DOHH2 (cell line): Measurements from ENCODE around the gene KDM5B.

Experiments used
- H3F3A ChIP-seq: fragments of 200-600 bp; sonication (generic), shearing (Covaris generic); 2 replicates; pipeline ENCODE4 v1.6.0; 2016; ENCODE audit warnings: antibody characterized with exemption, mild to moderate bottlenecking; ENCODE audit not compliant: control insufficient read depth, insufficient read depth
- H3K27ac ChIP-seq: fragments of 200-600 bp; sonication (generic); 2 replicates; pipeline ENCODE4 v1.5.1; 2014; ENCODE audit warnings: low read depth, mild to moderate bottlenecking, low read length, moderate library complexity
- H3K27me3 ChIP-seq: fragments of 200-600 bp; sonication (generic); 2 replicates; pipeline ENCODE4 v1.6.1; 2014; ENCODE audit warnings: mild to moderate bottlenecking, low read length, mixed read lengths; ENCODE audit not compliant: control insufficient read depth
- H3K36me3 ChIP-seq: fragments of 200-600 bp; sonication (generic); 2 replicates; pipeline ENCODE4 v1.6.1; 2014; ENCODE audit warnings: mild to moderate bottlenecking, low read length, moderate library complexity, mixed read lengths; ENCODE audit not compliant: control insufficient read depth
- H3K4me1 ChIP-seq: fragments of 200-600 bp; sonication (generic); 2 replicates; pipeline ENCODE4 v1.6.1; 2014; ENCODE audit warnings: mild to moderate bottlenecking, low read length, mixed read lengths; ENCODE audit not compliant: control insufficient read depth
- H3K4me2 ChIP-seq: fragments of 200-600 bp; sonication (generic); 2 replicates; pipeline ENCODE4 v1.6.0; 2014; ENCODE audit warnings: mild to moderate bottlenecking, low read length, moderate library complexity
- H3K4me3 ChIP-seq: fragments of 200-600 bp; sonication (generic); 2 replicates; pipeline ENCODE4 v1.5.1; 2014; ENCODE audit warnings: mild to moderate bottlenecking, low read length, mixed read lengths
- H3K79me2 ChIP-seq: fragments of 200-600 bp; sonication (generic); 2 replicates; pipeline ENCODE4 v1.6.1; 2014; ENCODE audit warnings: mild to moderate bottlenecking, low read length, mixed read lengths; ENCODE audit not compliant: control insufficient read depth
- H3K9me2 ChIP-seq: fragments of 200-600 bp; sonication (generic); replicated peaks from 2 replicates; pipeline ENCODE4 v1.6.1; 2014; ENCODE audit warnings: mild to moderate bottlenecking, low read length, mixed read lengths; ENCODE audit not compliant: control insufficient read depth
- H3K9me3 ChIP-seq: fragments of 200-600 bp; sonication (generic); 2 replicates; pipeline ENCODE4 v1.6.1; 2014; ENCODE audit warnings: antibody characterized with exemption, low read length, mixed read lengths; ENCODE audit not compliant: control insufficient read depth, insufficient read depth
- H4K20me1 ChIP-seq: fragments of 200-600 bp; sonication (generic); 2 replicates; pipeline ENCODE4 v1.6.0; 2014; ENCODE audit warnings: low read depth, mild to moderate bottlenecking, antibody characterized with exemption, low read length, moderate library complexity; ENCODE audit not compliant: control insufficient read depth, insufficient read depth
- CTCF ChIP-seq: fragments of 200-600 bp; sonication (generic); IDR thresholded peaks from one replicate; pipeline ENCODE4 v1.5.1; 2014; ENCODE audit warnings: antibody characterized with exemption, mild to moderate bottlenecking, low read depth, low read length; ENCODE audit not compliant: poor library complexity, severe bottlenecking
- EZH2phosphoT487 ChIP-seq: fragments of 200-600 bp; sonication (generic); IDR thresholded peaks from 2 replicates; pipeline ENCODE4 v1.6.1; 2017; ENCODE audit warnings: borderline replicate concordance, mild to moderate bottlenecking, antibody characterized with exemption, low read length, moderate library complexity, mixed read lengths

KDM5B gene

DNA sequence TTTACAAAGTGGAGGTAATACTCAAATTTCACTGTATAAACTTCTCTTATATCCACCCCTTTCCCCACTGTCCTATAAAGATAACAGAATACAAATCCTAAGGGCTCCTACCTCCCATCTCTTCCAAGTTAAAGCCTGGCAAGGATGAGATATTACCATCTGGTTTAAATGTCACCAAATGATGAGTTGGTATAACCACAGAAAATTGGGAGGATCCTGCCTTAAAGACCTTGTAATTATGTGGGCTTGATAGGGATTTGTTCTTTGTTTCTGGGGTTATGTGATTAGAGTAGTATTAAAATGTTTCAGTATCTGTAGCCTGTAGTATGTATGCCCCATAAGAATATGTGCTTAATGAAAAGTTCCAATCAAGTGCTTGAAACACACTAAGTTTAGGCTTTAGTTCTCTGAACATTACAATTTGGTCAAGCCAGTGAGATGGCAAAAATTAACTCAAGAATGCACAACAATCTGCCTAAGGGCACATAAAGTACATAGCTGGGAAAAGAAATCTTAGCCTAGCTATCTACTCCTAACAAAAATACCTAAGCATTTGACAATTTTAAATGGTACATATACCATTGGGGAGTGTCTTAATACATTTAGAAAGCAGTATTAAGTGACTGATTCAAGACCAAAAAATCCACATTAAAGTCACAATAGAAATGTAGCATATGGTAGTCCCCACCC, 14.0 kb downstream of the KDM5B start:
- Histone ChIP-seq H3K36me3 (no peaks in the 10 kb centered on the region), H4K20me1 (no peaks in the 10 kb centered on the region), H3F3A (no peaks in the 10 kb centered on the region), H3K27me3 (peaks cover 37% of the 10 kb centered on the region), H3K4me1 (no peaks in the 10 kb centered on the region), H3K27ac (no peak overlapping the region), H3K79me2 (no peaks in the 10 kb centered on the region), H3K4me2 (no peak overlapping the region), H3K4me3 (no peak overlapping the region), H3K9me3 (no peaks in the 10 kb centered on the region), H3K9me2 (no peaks in the 10 kb centered on the region)
- TF ChIP-seq EZH2phosphoT487 = no peak
- TF ChIP-seq CTCF = no peak

- Histone ChIP-seq H3K9me3 (no peaks in the 10 kb centered on the region), H3F3A (no peaks in the 10 kb centered on the region), H3K4me1 (no peaks in the 10 kb centered on the region), H4K20me1 (no peaks in the 10 kb centered on the region), H3K27ac (no peak overlapping the region), H3K9me2 (no peaks in the 10 kb centered on the region), H3K36me3 (no peaks in the 10 kb centered on the region), H3K4me3 (no peak overlapping the region), H3K4me2 (no peak overlapping the region), H3K79me2 (no peaks in the 10 kb centered on the region), H3K27me3 (peaks cover 18% of the 10 kb centered on the region)
- TF ChIP-seq EZH2phosphoT487 (no peak), CTCF (no peak)
Measured at GRCh38 chr1:202791077-202791747, 17.0 kb downstream of the KDM5B start.

- Histone ChIP-seq H3K27me3 (peaks cover 5% of the 10 kb centered on the region), H3K9me2 (no peaks in the 10 kb centered on the region), H3K79me2 (no peaks in the 10 kb centered on the region), H3K4me1 (no peaks in the 10 kb centered on the region), H3K36me3 (no peaks in the 10 kb centered on the region), H3F3A (no peaks in the 10 kb centered on the region), H3K4me3 (no peak overlapping the region), H3K9me3 (no peaks in the 10 kb centered on the region), H3K27ac (no peak overlapping the region), H4K20me1 (no peaks in the 10 kb centered on the region), H3K4me2 (no peak overlapping the region)
- TF ChIP-seq EZH2phosphoT487 = no peak
- no peak for TF ChIP-seq CTCF
Measured at GRCh38 chr1:202788800-202789199, 19.4 kb downstream of the KDM5B start.
